Measurements from ENCODE around the gene SLC16A1.

DNA sequence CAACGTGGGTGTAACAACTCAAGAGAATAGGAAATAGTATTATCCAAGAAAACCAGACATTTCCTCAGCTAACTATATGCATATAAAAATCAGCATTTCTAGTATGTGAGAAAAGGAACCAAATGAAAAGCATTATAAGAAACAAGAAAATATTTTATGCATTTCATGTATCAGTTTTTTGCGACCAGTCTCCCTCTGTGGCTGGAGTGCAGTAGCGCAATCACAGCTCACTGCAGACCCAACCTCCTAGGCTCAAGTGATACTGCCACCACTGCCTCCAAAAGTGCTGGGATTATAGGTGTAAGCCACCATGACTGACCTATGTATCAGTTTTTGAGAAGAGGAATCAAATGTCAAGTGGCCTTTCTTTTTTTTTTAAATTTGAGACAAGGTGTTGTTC is 31.0 kb downstream of the SLC16A1 start:
- TF ChIP-seq, protein P1, sequence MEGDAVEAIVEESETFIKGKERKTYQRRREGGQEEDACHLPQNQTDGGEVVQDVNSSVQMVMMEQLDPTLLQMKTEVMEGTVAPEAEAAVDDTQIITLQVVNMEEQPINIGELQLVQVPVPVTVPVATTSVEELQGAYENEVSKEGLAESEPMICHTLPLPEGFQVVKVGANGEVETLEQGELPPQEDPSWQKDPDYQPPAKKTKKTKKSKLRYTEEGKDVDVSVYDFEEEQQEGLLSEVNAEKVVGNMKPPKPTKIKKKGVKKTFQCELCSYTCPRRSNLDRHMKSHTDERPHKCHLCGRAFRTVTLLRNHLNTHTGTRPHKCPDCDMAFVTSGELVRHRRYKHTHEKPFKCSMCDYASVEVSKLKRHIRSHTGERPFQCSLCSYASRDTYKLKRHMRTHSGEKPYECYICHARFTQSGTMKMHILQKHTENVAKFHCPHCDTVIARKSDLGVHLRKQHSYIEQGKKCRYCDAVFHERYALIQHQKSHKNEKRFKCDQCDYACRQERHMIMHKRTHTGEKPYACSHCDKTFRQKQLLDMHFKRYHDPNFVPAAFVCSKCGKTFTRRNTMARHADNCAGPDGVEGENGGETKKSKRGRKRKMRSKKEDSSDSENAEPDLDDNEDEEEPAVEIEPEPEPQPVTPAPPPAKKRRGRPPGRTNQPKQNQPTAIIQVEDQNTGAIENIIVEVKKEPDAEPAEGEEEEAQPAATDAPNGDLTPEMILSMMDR (IDR thresholded peaks at IDR 0.05), result no peak
- TF ChIP-seq POLR2A (IDR thresholded peaks at IDR 0.05), result no peak

Data from breast epithelium (tissue), 3 donors.